ENCODE measurements around the gene RABAC1. TPM values are rescaled to one million over a fixed set of nuclear protein-coding genes. Genes with fewer than 3 reads are reported as not detected.
A peak's percentile ranks its signal among the peaks of the same experiment; 100 is the strongest.
"Not testable (repeated sequence)": the region's sequence is repeated elsewhere in the genome, so short reads cannot be mapped to it uniquely, and the experiment has no call there.

RABAC1 gene
- total RNA-seq, 1 donor from 2014 or later: 282 TPM

- Mint-ChIP-seq H3K4me3 (ENCODE audit: unreplicated experiment) (peak overlapping the region; percentile 85), H3K27me3 (ENCODE audit: low read depth) (peaks cover 11% of the 10 kb centered on the region), H3K9me3 (ENCODE audit: low read depth) (no peaks in the 10 kb centered on the region), H3K27ac (ENCODE audit: unreplicated experiment) (peak overlapping the region; percentile 73), H3K4me1 (ENCODE audit: low read depth) (peaks cover 7% of the 10 kb centered on the region), H3K36me3 (ENCODE audit: low read depth) (no peaks in the 10 kb centered on the region)
- no peak for DNase-seq (ENCODE audit: low spot score)
- TF ChIP-seq CTCF (IDR thresholded peaks at IDR 0.05): no peak
These were observed 19.0 kb downstream of the RABAC1 start for GRCh38 chr19:41939861-41940730.

GRCh38 chr19:41939209-41939608, 19.9 kb downstream of the RABAC1 start:
- H3K27ac Mint-ChIP-seq (ENCODE audit: unreplicated experiment); DNase-seq (ENCODE audit: low spot score); H3K4me3 Mint-ChIP-seq (ENCODE audit: unreplicated experiment); H3K9me3 Mint-ChIP-seq (ENCODE audit: low read depth); H3K36me3 Mint-ChIP-seq (ENCODE audit: low read depth); H3K4me1 Mint-ChIP-seq (ENCODE audit: low read depth): not testable (repeated sequence)
- H3K27me3 Mint-ChIP-seq (ENCODE audit: low read depth): peaks cover 17% of the 10 kb centered on the region

- peaks cover 7% of the 10 kb centered on the region for H3K4me1 Mint-ChIP-seq (ENCODE audit: low read depth)
- H3K27ac Mint-ChIP-seq (ENCODE audit: unreplicated experiment): no peak overlapping the region
- H3K9me3 Mint-ChIP-seq (ENCODE audit: low read depth): no peaks in the 10 kb centered on the region
- H3K4me3 Mint-ChIP-seq (ENCODE audit: unreplicated experiment): no peak overlapping the region
- no peaks in the 10 kb centered on the region for H3K36me3 Mint-ChIP-seq (ENCODE audit: low read depth)
- peak; percentile 36 for TF ChIP-seq CTCF (IDR thresholded peaks at IDR 0.05)
- DNase-seq (ENCODE audit: low spot score): no peak
- peaks cover 27% of the 10 kb centered on the region for H3K27me3 Mint-ChIP-seq (ENCODE audit: low read depth)
These were observed 21.3 kb downstream of the RABAC1 start for GRCh38 chr19:41937525-41938468.

- Mint-ChIP-seq H3K36me3 (ENCODE audit: low read depth) (no peaks in the 10 kb centered on the region), H3K27ac (ENCODE audit: unreplicated experiment) (peak overlapping the region; percentile 19), H3K4me3 (ENCODE audit: unreplicated experiment) (no peak overlapping the region), H3K4me1 (ENCODE audit: low read depth) (peaks cover 7% of the 10 kb centered on the region), H3K27me3 (ENCODE audit: low read depth) (peaks cover 32% of the 10 kb centered on the region), H3K9me3 (ENCODE audit: low read depth) (no peaks in the 10 kb centered on the region)
- DNase-seq (ENCODE audit: low spot score): no peak
- TF ChIP-seq CTCF (IDR thresholded peaks at IDR 0.05): no peak
These were observed 22.2 kb downstream of the RABAC1 start for GRCh38 chr19:41936961-41937360.

- H3K9me3 Mint-ChIP-seq (ENCODE audit: low read depth): no peaks in the 10 kb centered on the region
- H3K27me3 Mint-ChIP-seq (ENCODE audit: low read depth): peaks cover 38% of the 10 kb centered on the region
- H3K4me3 Mint-ChIP-seq (ENCODE audit: unreplicated experiment): no peak overlapping the region
- H3K36me3 Mint-ChIP-seq (ENCODE audit: low read depth): no peaks in the 10 kb centered on the region
- no peak for DNase-seq (ENCODE audit: low spot score)
- no peak for TF ChIP-seq CTCF (IDR thresholded peaks at IDR 0.05)
- peak overlapping the region; percentile 19 for H3K27ac Mint-ChIP-seq (ENCODE audit: unreplicated experiment)
- peaks cover 4% of the 10 kb centered on the region for H3K4me1 Mint-ChIP-seq (ENCODE audit: low read depth)
These were observed 22.7 kb downstream of the RABAC1 start for GRCh38 chr19:41936416-41936850.
